OCI-LY3 (cell line): ENCODE data around the gene CNNM1.

ENCODE experiments used
- H2AFZ ChIP-seq: fragments of 200-600, 300-600 bp; shearing (Covaris generic); 2 replicates; pipeline ENCODE4 v1.6.0; 2014; ENCODE audit warnings: antibody characterized with exemption, low read depth, low read length
- H3K27ac ChIP-seq: fragments of 200-600, 300-600 bp; sonication (generic); 2 replicates; pipeline ENCODE4 v1.5.1; 2014; ENCODE audit warnings: mild to moderate bottlenecking, low read length, moderate library complexity, mixed read lengths
- H3K27me3 ChIP-seq: fragments of 200-600, 300-600 bp; sonication (generic); 2 replicates; pipeline ENCODE4 v1.6.1; 2014; ENCODE audit warnings: low read depth, low read length, mixed read lengths
- H3K36me3 ChIP-seq: fragments of 200-600, 300-600 bp; sonication (generic); replicated peaks from 2 replicates; pipeline ENCODE3; 2014; ENCODE audit warnings: low read depth, low read length, mixed read lengths
- H3K4me1 ChIP-seq: fragments of 300-600, 200-600 bp; sonication (generic); 2 replicates; pipeline ENCODE4 v1.6.1; 2014; ENCODE audit warnings: low read length, mixed read lengths
- H3K4me2 ChIP-seq: fragments of 200-600, 300-600 bp; sonication (generic); 2 replicates; pipeline ENCODE4 v1.6.1; 2014; ENCODE audit warnings: low read length, mixed read lengths
- H3K4me3 ChIP-seq: fragments of 300-600, 200-600 bp; sonication (generic); 2 replicates; pipeline ENCODE4 v1.5.1; 2014; ENCODE audit warnings: antibody characterized with exemption, mild to moderate bottlenecking, low read length, moderate library complexity
- H3K79me2 ChIP-seq: fragments of 300-600, 200-600 bp; shearing (Covaris generic); 2 replicates; pipeline ENCODE4 v1.6.1; 2014; ENCODE audit warnings: mild to moderate bottlenecking, low read length, mixed read lengths
- H3K9ac ChIP-seq: fragments of 300-600, 200-600 bp; shearing (Covaris generic); 2 replicates; pipeline ENCODE4 v1.6.0; 2014; ENCODE audit warnings: mild to moderate bottlenecking, low read length, moderate library complexity
- H3K9me3 ChIP-seq: fragments of 200-600, 300-600 bp; shearing (Covaris generic); 2 replicates; pipeline ENCODE4 v1.6.1; 2014; ENCODE audit warnings: low read length, mixed read lengths; ENCODE audit not compliant: insufficient read depth
- H4K20me1 ChIP-seq: fragments of 200-600, 300-600 bp; sonication (generic); 2 replicates; pipeline ENCODE4 v1.6.1; 2016; ENCODE audit warnings: low read length, mixed read lengths; ENCODE audit not compliant: insufficient read depth
- EZH2phosphoT487 ChIP-seq: fragments of 200-600 bp; shearing (Covaris generic); IDR thresholded peaks from 2 replicates; pipeline ENCODE4 v1.6.1; 2018; ENCODE audit warnings: antibody characterized with exemption, mixed run types, low read depth
- TF ChIP-seq, protein P1 (sequence below): fragments of 200-600, 300-600 bp; sonication (generic); IDR thresholded peaks from 2 replicates; pipeline ENCODE4 v1.5.1; 2014; ENCODE audit warnings: antibody characterized with exemption, low read length, low read depth

The CNNM1 gene

DNA sequence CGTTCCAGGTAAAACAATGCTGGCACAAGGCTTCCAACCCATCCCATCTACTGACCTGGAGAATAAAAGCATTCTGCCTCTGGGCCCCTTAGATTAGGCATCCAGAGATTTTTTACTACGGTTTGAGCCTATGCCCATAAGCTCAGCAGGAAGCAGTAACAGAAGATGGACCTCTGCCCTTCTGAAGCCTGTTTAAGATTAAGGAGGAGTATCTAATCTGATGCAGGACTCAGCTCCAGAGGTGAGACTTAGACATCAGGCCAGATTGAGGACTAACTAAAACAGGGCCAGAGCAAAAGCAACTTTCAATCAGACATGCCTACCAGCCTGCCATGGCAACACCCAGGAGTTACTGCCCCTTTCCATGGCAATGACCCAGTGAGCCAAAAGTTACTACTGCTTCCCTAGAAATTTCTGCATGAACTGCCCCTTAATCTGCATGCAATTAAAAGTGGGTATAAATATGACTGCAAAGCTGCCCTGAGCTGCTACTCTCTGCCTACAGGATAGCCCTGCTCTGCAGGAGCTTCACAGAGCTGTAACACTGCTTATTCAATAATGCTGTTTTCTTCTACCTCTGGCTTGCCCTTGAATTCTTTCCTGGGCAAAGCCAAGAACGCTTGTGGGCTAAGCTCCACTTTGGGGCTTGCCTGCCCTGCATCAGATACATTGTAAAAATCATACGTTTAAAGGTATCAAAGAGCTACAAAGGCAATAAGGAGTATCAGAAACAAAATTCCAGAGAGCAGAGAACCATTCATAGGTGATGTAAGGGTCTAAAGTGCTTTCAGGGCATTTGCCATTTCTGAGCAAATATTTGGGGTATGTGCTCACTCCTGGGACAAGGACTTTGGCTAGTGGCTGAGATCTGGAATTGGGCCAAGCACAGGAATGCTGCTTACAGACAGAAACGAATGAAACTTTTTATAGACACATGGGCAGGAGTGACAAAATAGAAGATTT, 25.0 kb upstream of the CNNM1 start:
- H2AFZ ChIP-seq = no peak overlapping the region
- no peaks in the 10 kb centered on the region for H3K79me2 ChIP-seq
- no peaks in the 10 kb centered on the region for H4K20me1 ChIP-seq
- TF ChIP-seq EZH2phosphoT487 = no peak
- TF ChIP-seq, protein P1, sequence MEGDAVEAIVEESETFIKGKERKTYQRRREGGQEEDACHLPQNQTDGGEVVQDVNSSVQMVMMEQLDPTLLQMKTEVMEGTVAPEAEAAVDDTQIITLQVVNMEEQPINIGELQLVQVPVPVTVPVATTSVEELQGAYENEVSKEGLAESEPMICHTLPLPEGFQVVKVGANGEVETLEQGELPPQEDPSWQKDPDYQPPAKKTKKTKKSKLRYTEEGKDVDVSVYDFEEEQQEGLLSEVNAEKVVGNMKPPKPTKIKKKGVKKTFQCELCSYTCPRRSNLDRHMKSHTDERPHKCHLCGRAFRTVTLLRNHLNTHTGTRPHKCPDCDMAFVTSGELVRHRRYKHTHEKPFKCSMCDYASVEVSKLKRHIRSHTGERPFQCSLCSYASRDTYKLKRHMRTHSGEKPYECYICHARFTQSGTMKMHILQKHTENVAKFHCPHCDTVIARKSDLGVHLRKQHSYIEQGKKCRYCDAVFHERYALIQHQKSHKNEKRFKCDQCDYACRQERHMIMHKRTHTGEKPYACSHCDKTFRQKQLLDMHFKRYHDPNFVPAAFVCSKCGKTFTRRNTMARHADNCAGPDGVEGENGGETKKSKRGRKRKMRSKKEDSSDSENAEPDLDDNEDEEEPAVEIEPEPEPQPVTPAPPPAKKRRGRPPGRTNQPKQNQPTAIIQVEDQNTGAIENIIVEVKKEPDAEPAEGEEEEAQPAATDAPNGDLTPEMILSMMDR = no peak
- no peaks in the 10 kb centered on the region for H3K9me3 ChIP-seq
- H3K27ac ChIP-seq = no peak overlapping the region
- H3K4me3 ChIP-seq = no peak overlapping the region
- H3K4me1 ChIP-seq = no peaks in the 10 kb centered on the region
- no peaks in the 10 kb centered on the region; the same call in 1 of the 2 replicates for H3K27me3 ChIP-seq
- H3K36me3 ChIP-seq = no peaks in the 10 kb centered on the region
- H3K9ac ChIP-seq = no peak overlapping the region
- H3K4me2 ChIP-seq = no peak overlapping the region

DNA sequence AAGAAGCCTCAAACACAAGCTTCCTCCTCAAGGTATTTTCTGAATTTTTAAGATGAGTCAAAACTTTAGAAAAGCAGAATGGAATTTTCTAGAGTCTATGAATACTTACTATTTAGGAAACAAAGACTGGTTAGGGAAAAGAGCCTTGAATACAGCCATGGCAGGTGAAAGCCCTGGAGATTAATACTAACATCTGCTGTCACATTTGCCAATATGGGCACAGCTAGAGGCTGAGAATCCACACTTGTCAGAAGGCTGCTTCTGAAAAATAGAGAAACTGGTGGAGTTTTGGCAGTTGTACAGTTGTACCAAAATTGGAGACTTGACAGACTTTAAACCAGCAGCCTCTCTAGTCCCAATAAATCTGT, 24.3 kb upstream of the CNNM1 start:
- H4K20me1 ChIP-seq = no peaks in the 10 kb centered on the region
- no peaks in the 10 kb centered on the region; the same call in 1 of the 2 replicates for H3K27me3 ChIP-seq
- H3K9me3 ChIP-seq = no peaks in the 10 kb centered on the region
- TF ChIP-seq, protein P1 = no peak
- no peak for TF ChIP-seq EZH2phosphoT487
- H3K4me2 ChIP-seq = no peak overlapping the region
- H3K4me1 ChIP-seq = no peaks in the 10 kb centered on the region
- no peak overlapping the region for H2AFZ ChIP-seq
- H3K9ac ChIP-seq = no peak overlapping the region
- H3K79me2 ChIP-seq = no peaks in the 10 kb centered on the region
- H3K27ac ChIP-seq = no peak overlapping the region
- no peak overlapping the region for H3K4me3 ChIP-seq
- H3K36me3 ChIP-seq = no peaks in the 10 kb centered on the region

DNA sequence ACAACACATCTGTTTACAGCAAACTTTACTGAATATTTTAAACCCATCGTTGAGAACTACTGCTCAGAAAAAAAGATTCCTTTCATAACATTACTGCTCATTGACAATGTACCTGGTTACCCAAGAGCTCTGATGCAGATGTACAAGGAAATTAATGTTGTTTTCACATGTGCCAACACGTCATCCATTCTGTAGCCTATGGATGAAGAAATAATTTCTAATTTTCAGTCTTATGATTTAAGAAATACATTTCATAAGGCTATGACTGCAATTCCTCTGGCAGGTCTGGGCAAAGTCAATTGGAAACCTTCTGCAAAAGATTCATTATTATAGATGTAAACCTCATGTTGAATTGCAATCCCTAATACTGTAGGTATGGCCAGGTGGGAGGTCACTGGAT, 16.7 kb upstream of the CNNM1 start:
- Histone ChIP-seq H3K9me3 (no peaks in the 10 kb centered on the region), H3K27ac (no peak overlapping the region), H2AFZ (no peak overlapping the region), H4K20me1 (no peaks in the 10 kb centered on the region), H3K9ac (no peak overlapping the region), H3K27me3 (no peaks in the 10 kb centered on the region), H3K4me2 (no peak overlapping the region), H3K4me1 (no peaks in the 10 kb centered on the region), H3K36me3 (no peaks in the 10 kb centered on the region), H3K79me2 (no peaks in the 10 kb centered on the region), H3K4me3 (no peak overlapping the region)
- no peak for TF ChIP-seq EZH2phosphoT487
- TF ChIP-seq, protein P1 = no peak

DNA sequence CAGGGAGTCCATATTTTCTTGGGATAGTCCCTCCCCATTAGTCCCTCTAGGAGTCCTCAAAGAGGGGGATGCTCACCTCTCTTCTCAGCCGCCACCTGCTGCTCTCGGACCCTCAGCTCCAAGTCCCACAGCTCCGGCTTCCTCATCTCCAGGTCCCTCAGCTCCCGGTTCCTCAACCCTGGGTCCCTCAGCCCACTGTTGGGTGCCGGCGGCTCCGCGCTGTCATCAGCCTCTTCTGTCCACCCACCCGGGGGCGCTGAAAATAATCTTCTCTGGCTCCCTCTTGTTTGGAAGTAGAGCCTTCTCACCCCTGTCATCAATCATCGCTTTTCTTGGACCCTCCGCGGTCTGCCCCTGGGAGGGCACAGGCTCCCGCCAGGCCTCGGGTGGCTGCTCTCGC, 13.3 kb upstream of the CNNM1 start:
- Histone ChIP-seq H3K27ac (no peak overlapping the region), H3K79me2 (no peaks in the 10 kb centered on the region), H3K27me3 (no peaks in the 10 kb centered on the region), H3K9ac (no peak overlapping the region), H3K36me3 (no peaks in the 10 kb centered on the region), H4K20me1 (no peaks in the 10 kb centered on the region), H2AFZ (no peak overlapping the region), H3K4me1 (no peaks in the 10 kb centered on the region), H3K9me3 (no peaks in the 10 kb centered on the region), H3K4me3 (no peak overlapping the region), H3K4me2 (no peak overlapping the region)
- TF ChIP-seq, protein P1 = no peak
- TF ChIP-seq EZH2phosphoT487 = no peak
